NCI-H526 treated with DMSO at 0.1 percent for 48 hours (cell line): ENCODE results near the gene BBS9.

Source experiments
- DNase-seq: peaks from one replicate; lab custom pipeline; 2025; lab: John Stamatoyannopoulos, UW

BBS9 gene

GRCh38 chr7:33554576-33554975 lies 425.2 kb downstream of the BBS9 start:
- DNase-seq, result no peak

DNA sequence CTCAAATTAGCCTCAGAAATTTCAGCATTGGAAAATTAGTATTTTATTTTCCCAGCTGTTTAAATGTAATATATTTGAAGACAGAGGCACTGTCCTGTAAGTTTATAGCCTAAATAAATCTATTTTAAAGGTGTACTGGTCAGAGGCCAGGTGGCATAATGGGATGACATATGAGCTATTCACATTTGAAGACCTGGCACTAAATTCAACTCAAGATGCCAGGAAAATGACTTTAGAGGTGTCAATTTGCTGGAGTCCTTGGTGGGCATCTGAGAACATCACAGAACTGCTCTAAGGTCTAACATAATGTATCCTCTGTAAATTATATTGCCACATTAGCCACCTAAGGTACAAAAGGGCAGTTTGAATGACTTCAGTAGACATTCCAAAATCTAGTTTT lies 427.1 kb downstream of the BBS9 start:
- DNase-seq, result no peak

GRCh38 chr7:33558549-33559323 lies 429.4 kb downstream of the BBS9 start:
- DNase-seq, result no peak

DNA sequence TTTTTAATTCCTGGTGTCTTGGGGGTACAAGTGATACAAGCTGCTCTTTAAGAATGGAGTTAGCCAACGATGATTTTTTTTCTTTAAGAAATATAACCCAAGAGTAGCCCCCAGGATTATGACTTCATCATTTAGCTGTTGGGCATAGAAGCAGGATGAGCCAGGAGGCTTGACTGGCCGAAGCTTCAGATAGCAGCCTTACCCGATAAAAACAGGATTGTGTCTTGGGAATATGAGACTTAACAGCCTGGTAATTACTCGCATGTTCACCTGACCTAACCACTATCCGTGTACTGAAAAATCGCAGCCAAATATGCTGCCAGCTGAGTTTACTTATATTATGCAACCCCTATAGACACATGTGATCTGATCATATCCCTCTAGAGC lies 430.0 kb downstream of the BBS9 start:
- no peak for DNase-seq

- no peak for DNase-seq
These were observed 433.6 kb downstream of the BBS9 start for GRCh38 chr7:33562996-33563395.

GRCh38 chr7:33563651-33564050 lies 434.3 kb downstream of the BBS9 start:
- DNase-seq, result no peak

DNA sequence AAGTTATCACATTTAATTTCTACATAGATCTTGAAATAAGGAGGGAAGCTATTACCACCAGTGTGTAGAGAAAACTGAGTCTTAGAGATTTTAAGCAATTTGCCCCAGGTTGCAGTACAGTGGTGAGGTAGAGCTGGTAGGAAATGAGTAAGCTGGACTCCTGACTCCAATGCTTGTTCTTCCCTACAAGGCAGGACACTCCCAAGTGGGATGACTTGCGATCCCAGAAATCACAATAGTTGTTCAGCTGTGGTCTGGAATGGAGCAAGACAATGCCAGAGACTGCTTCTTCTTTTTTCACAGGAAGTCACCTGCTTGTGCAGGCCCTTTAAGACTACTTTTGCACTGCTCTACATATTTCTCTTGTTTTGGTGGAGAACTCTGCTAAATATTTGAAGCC lies 448.8 kb downstream of the BBS9 start:
- DNase-seq, result no peak

DNA sequence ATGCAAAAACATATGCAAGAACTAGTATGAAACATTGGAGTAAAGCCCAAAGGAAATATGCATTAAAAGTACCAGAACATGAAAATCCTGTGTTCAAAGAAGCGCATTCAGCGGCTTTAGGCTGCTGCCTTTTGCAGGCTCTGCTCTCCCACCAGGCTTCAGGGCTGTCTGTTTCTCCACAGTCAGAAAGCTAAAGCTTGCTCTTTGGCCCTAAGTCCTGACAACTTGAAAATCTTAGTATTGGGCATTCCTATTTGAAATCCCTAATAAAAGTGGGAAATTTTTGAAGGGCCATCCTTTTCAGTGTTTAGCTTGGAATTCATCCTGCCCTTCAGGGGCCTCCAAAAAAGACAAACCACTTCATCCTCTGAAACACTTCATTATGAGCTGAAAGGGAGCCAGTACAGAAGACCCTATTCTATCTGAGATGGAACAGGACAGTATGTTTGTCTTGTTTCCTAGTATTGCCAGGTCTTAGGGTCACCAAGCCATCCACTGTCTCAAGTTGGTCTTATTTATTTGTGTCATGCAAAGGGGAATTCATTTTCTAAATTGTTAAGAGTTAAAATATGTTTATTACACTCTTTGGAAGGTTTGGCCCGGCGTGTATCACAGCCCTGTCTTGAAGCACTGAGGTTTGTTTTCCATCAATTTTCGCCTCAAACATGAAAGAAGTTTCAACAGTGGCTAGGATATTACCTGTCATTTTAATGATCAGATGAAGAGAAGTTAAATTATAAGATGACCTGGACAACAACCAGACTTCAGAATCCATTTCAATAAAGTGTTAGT lies 449.7 kb downstream of the BBS9 start:
- no peak for DNase-seq

DNA sequence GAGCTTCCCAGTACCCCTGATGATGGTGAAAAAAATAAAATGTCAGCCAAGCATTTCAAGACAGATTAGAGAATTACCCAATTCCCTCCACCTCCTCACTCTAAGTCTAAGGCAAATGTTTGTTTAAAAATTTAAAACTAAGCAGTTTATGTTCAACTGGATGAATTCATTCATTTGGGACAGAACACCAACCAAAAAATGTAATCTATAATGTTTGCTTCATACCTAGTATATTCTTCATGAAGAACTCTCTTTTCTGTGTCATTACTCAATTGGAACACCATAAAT lies 450.3 kb downstream of the BBS9 start:
- no peak for DNase-seq

DNA sequence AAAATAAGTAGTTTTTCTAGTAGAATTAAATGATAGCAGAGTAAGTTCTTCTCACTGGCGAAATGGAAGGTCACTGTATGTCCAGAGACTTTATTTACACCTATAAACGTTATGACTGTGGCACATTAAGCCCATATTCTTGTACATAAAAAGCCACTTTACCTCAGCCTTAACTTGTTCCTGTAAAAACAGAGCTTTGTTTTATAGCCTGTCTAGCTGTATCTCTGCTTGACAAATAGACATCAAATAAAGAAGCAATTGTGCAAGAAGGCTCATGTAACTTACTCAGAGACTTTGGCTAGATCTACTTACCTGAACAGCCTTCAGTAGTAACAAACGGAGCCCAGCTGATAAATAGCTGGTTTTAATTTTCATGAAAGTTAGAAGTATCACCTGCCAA lies 451.9 kb downstream of the BBS9 start:
- no peak for DNase-seq

GRCh38 chr7:33582104-33582503 lies 452.7 kb downstream of the BBS9 start:
- no peak for DNase-seq

GRCh38 chr7:33582533-33582932 lies 453.2 kb downstream of the BBS9 start:
- no peak for DNase-seq

DNA sequence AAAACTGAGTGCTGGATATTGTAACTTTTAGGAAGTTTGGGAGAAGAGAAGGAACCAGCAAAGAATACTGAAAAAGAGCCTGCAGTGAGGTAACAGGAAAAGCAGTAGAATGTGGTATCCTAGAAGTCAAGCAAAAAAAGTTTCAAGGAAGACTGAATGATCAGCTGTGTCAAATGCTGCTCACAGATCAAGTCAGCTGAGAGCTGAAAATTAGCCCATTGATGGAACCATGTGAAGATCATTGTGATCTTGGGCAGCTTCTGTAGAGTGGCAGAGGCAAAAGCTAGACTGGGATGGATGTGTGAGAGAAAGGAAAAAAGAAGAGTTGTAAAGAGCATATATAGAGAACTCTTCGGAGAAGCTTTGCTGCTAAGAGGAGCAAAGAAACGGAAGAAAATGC lies 460.5 kb downstream of the BBS9 start:
- no peak for DNase-seq

DNA sequence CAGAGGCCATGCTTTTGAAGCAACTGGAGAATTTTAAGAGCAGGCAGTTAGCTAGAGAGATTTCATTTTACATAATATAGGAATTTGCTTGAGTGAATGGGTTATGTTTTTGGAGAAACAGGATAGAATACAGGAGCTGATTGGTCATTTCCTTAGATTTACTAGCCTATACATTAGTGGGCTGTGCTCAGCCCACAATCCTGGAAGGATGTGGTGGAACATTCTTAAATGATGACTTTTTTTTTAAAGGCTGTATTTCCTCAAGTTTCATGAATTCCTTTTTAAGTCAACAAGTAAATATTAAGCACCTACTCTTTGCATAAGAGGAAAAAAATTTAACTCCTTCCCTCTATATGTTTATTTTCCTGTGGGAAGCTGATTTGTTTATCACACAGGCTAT lies 461.6 kb downstream of the BBS9 start:
- DNase-seq, result no peak

DNA sequence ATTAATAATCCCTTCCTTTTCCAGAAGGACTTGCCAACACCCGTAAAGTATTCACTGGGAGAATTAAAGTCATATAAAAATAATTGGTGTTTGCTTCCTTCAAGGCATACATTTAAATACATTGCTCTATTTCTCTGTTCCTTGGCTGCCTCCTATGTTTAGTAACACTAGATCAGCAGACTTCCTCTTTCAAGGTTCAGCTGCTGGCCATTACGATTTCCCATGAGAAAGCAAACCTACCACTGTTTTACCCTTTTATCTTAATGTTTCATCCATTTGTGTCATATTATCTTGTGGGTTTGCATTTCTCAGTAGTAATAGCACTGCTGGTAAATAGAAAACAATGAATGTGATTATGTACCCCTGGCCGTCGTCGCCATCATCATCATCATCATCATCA lies 462.1 kb downstream of the BBS9 start:
- DNase-seq, result no peak

DNA sequence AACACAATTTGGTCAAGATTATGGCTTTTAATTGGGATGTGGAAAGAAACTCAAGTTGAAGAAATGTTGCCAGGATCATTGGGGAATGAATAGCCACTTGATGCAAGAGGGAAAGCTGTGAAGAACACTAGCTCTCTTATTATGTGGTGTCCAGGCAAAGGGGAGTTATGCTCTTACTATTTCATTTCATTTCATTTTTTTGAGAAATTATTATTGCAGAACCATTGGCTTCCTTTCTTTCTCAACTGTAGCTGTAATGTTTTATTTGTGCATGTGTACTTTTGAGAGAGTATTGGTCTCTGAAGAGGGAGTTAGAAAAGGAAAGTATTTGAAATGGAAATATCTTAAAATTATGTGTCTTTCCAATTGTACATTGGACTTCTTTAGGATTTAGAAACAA lies 463.4 kb downstream of the BBS9 start:
- DNase-seq, result no peak

GRCh38 chr7:33593611-33594010 lies 464.2 kb downstream of the BBS9 start:
- DNase-seq, result no peak

GRCh38 chr7:33596686-33597085 lies 467.3 kb downstream of the BBS9 start:
- no peak for DNase-seq

- no peak for DNase-seq
These were observed 467.8 kb downstream of the BBS9 start for GRCh38 chr7:33597181-33597580.

DNA sequence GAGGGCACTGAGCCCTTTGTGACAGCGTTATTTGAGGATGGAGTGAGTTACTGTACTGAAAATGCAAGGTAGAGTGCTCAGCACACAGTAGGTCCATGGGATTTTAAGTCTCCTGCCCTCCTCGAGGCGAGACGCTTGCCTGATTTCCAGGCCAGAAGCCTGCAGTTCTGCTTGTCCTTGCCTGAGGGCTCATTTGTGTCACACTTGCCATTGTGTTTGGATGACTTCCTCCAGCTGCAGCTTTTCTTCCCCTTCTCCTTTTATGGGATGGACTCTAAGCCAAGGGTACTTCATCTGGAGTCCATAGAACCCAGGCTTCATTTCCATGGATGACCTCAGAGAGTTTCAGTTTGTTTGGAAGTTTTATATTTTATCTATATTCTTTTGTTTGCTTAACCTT lies 471.7 kb downstream of the BBS9 start:
- no peak for DNase-seq

- DNase-seq, result no peak
These were observed 472.5 kb downstream of the BBS9 start for GRCh38 chr7:33601884-33602283.

DNA sequence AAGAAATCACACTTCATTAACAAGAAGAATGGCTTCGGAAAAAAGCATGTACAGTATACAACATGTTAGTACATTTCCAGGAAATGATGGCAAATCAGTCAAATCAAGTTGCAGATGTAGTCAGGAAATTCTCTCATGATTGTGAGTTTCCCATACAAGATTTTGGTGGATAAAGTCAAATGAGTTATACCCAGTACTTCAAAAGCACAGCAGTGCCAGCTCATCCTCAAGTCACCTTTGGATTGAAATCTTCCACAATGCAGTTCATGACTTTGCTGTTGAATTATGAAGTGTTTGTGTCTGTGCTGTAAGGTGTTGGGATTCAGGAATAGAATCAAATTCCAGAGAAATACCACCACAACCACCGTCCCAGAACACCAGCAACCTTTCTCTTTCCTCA lies 474.7 kb downstream of the BBS9 start:
- no peak for DNase-seq

GRCh38 chr7:33610918-33611317 lies 481.6 kb downstream of the BBS9 start:
- no peak for DNase-seq

DNA sequence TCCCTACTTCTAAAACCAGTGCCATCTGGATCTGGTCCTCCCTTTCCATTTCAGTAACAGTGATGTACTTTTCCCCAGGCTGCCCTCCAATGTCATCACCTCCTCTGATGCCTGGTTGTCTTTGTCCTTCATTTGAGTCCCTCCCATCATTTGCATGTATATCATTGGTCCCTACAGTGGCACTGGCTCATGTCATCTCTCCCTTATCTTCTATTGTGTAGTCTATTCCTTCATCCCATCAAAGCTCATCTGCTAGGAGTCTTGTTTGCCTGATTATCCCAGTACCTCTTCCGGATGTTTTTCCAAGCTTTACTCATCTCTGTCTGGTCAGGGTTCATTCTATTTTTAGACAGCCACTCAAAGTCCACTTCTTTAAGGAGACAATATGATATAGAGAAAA lies 483.1 kb downstream of the BBS9 start:
- DNase-seq, result no peak
